HEK293T (cell line): ENCODE measurements around the gene ZDHHC8.

Experiments
- CTCF ChIA-PET: fragments of 350-600 bp; formaldehyde crosslinking; extraction: SDS; loops from one replicate; lab custom pipeline; 2021; ENCODE audit warnings: antibody characterized with exemption, inconsistent platforms; lab: Yijun Ruan, JAX
- POLR2A ChIA-PET: fragments of 350-600 bp; formaldehyde crosslinking; extraction: SDS; loops from one replicate; lab custom pipeline; 2020; ENCODE audit warnings: antibody characterized with exemption, inconsistent platforms; lab: Yijun Ruan, JAX
- DNase-seq: peaks from one replicate; pipeline ENCODE4 v3.0.0; 2012; ENCODE audit warnings: mixed read lengths; ENCODE audit errors: extremely low spot score
- ARNT ChIP-seq: fragments of 450-650 bp; IDR thresholded peaks from 2 replicates; pipeline ENCODE4 v1.6.1; 2017; ENCODE audit warnings: mild to moderate bottlenecking
- BHLHE40 ChIP-seq: fragments of 450-650 bp; IDR thresholded peaks from 2 replicates; pipeline ENCODE4 v1.6.1; 2016; ENCODE audit warnings: mild to moderate bottlenecking, moderate library complexity, borderline replicate concordance
- CTBP1 ChIP-seq: fragments of 450-650 bp; IDR thresholded peaks from 2 replicates; pipeline ENCODE4 v1.6.1; 2016; ENCODE audit warnings: borderline replicate concordance
- ELF4 ChIP-seq: fragments of 450-650 bp; IDR thresholded peaks from 2 replicates; pipeline ENCODE4 v1.6.1; 2017; ENCODE audit warnings: antibody characterized with exemption
- FOXA1 ChIP-seq: fragments of 450-650 bp; IDR thresholded peaks from 2 replicates; pipeline ENCODE4 v1.6.1; 2016; ENCODE audit warnings: mild to moderate bottlenecking
- FOXK2 ChIP-seq: fragments of 450-650 bp; IDR thresholded peaks from 2 replicates; pipeline ENCODE4 v1.6.1; 2016; ENCODE audit warnings: mild to moderate bottlenecking
- FOXM1 ChIP-seq: fragments of 450-650 bp; IDR thresholded peaks from 2 replicates; pipeline ENCODE4 v1.6.1; 2017; ENCODE audit warnings: mild to moderate bottlenecking, borderline replicate concordance
- HDGF ChIP-seq: fragments of 450-650 bp; IDR thresholded peaks from 2 replicates; pipeline ENCODE4 v1.6.1; 2017; ENCODE audit warnings: antibody characterized with exemption, borderline replicate concordance
- L3MBTL2 ChIP-seq: fragments of 450-650 bp; conservative IDR thresholded peaks from 2 replicates; pipeline ENCODE4 v1.6.1; 2016; ENCODE audit warnings: mild to moderate bottlenecking
- LEF1 ChIP-seq: fragments of 450-650 bp; IDR thresholded peaks from 2 replicates; pipeline ENCODE4 v1.6.1; 2017; ENCODE audit warnings: mild to moderate bottlenecking, borderline replicate concordance
- NFRKB ChIP-seq: fragments of 450-650 bp; IDR thresholded peaks from 2 replicates; pipeline ENCODE4 v1.6.1; 2016; ENCODE audit warnings: mild to moderate bottlenecking, moderate library complexity
- SP1 ChIP-seq: fragments of 450-650 bp; IDR thresholded peaks from 2 replicates; pipeline ENCODE4 v1.6.1; 2017
- SUZ12 ChIP-seq: fragments of 450-650 bp; IDR thresholded peaks from 2 replicates; pipeline ENCODE4 v1.6.1; 2016; ENCODE audit warnings: mild to moderate bottlenecking
- TARDBP ChIP-seq: fragments of 450-650 bp; IDR thresholded peaks from 2 replicates; pipeline ENCODE4 v1.6.1; 2016
- ZNF384 ChIP-seq: fragments of 450-650 bp; IDR thresholded peaks from 2 replicates; pipeline ENCODE4 v1.6.1; 2016
- TF ChIP-seq, protein P1 (sequence below): fragments of 450-650 bp; IDR thresholded peaks from 2 replicates; pipeline ENCODE4 v1.6.1; 2016

The ZDHHC8 gene

DNA sequence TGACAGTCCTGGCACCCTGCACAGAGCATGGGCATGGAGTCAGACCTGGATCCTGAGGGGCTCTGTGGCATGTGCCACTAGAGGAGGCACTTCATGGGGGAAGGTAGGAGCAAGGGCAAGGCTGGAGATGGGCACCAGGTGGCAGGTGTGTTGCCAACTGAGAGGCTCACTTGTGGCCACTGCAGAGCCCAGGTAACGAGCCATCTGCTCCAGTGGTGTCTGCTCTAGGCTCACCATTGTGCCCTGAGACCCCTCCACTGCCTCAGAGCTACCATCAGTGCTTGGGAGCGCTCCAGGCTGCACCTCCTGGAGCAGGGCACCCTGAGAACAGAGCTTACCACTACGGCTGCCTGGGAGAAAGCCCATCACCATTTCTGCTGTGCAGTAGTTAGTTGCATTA lies 1.3 kb upstream of the ZDHHC8 start:
- POLR2A ChIA-PET: interaction anchor here (1.0 to 4.6 kb wide), 2 partner anchors 11 to 192 kb away, joined by 3 to 51 read pairs; partner anchors contain the start of gene TRMT2A
- TF ChIP-seq FOXM1: no peak
- no peak for TF ChIP-seq ELF4
- TF ChIP-seq ARNT: no peak
- no peak for TF ChIP-seq CTBP1
- TF ChIP-seq SP1: no peak
- no peak for TF ChIP-seq LEF1
- TF ChIP-seq HDGF: no peak
- no peak for TF ChIP-seq SUZ12
- TF ChIP-seq ZNF384: no peak
- TF ChIP-seq L3MBTL2: no peak
- no peak for TF ChIP-seq NFRKB
- no peak for TF ChIP-seq BHLHE40
- no peak for TF ChIP-seq TARDBP
- TF ChIP-seq FOXA1: no peak
- no peak for TF ChIP-seq FOXK2
- TF ChIP-seq, protein P1, sequence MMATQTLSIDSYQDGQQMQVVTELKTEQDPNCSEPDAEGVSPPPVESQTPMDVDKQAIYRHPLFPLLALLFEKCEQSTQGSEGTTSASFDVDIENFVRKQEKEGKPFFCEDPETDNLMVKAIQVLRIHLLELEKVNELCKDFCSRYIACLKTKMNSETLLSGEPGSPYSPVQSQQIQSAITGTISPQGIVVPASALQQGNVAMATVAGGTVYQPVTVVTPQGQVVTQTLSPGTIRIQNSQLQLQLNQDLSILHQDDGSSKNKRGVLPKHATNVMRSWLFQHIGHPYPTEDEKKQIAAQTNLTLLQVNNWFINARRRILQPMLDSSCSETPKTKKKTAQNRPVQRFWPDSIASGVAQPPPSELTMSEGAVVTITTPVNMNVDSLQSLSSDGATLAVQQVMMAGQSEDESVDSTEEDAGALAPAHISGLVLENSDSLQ: no peak
- CTCF ChIA-PET: interaction anchor here (1.2 kb wide), 1 partner anchor 10 kb away, joined by 4 read pairs; no protein-coding TSS in a partner anchor
- no peak for DNase-seq

DNA sequence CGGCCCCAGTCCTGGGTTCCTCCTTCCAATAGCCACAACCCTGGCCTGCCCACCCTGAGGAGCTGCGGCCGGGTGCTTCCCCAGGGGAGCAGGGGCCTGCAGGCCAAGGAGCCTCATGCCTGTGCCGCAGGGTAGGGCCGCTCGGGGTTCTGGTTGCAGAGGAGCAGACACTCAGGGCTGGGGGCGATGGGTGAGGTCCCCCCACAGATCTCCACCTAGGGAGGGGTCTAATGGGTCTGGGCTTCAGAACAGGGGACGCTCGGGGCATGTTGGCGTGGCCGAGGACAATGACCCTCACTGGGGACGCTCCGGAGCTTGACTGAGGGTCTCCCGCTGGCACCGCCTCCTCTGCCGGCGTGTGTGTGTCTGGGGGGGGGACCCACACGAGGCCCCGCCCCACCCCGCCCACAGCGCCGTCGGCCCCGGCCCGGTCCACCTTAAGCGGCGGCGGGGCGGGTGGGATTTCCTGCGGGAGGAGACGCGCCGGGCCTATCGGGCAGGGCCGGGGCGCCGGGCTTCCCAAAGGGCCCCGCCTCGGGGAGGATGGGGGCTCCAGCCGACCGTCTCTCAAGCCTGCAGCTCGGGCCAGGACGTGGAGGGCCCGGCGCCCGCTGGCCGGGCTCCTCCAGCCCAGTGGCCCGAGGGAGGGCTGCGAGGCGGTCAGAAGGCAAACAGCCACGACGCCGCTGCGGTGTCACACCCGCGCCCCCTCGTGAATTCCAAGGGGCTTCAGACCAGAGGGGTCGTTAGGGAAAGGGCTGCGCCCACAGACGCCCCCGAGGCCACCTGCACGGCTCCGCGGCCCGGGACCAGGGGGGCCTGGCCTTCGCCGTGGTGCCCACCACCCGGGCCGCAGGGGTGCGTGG lies 640 bp upstream of the ZDHHC8 start:
- POLR2A ChIA-PET: interaction anchor here (1.0 to 4.6 kb wide), 2 partner anchors 12 to 191 kb away, joined by 3 to 51 read pairs; partner anchors contain the start of gene TRMT2A
- DNase-seq: peak; percentile 83
- TF ChIP-seq LEF1 (no peak), FOXM1 (peak; percentile 87)
- CTCF ChIA-PET: no interaction called here

DNA sequence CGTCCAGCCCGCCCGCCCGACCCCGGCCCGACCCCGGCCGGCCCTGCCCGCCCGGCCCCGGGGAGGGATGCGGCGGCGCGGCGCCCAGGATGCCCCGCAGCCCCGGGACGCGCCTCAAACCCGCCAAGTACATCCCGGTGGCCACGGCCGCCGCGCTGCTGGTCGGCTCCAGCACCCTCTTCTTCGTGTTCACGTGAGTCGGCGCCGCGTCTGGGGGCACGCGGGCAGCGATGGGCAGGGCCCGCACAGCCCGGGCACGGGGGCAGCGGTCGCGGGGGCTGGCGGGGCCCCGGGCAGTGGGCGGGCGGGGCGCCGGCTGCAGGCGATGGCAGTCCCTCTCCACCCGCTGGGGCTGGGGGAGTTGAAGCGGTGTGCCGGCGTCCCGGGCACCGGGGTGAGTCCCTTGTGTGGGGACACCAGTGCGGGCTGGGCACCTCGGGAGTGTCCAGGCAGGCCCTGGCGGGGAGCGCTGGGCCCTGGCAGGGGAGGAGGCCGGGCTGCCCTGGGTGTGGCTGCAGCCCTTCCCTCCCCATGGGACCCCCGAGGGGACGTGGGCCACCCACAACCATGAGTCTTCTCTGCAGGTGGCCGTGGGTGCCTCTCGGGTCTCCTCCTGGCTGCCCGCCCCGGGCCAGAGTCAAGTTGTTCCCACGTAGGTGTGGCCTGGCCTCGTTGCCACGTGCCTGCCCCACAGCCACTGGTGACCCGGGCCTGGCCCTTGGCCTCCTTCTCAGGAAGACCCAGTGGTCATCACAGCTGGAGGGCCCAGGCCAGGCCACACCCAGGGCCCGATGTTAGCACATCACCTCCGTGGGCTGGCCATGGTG lies 468 bp downstream of the ZDHHC8 start:
- CTCF ChIA-PET: no interaction called here

DNA sequence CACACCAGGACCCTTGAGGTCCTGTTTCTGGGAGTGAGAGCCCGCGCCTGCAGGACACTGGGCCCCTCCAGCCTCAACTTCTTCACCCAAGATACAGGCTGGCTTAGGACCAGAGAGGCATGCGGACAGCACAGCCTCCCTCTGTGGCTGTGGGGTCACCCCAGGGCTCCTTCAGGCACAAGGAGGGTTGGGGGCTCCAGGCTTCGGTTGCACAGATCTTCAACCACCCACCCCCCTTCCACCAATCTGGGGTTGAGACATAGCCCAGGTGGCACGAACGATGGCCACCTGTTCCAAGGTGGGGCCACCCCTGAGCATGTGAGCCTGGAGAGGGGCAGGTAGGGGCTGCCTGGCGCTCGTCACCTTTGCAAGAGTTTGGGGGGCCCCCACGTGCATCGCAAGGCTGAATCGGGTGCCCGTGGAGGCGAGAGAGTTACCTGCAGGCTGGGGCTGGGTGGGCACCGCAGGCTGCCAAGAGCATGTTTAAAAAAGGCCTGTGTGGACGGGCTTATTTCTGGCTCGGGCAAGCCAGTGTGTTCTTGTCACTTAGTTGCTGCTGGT lies 1.2 kb downstream of the ZDHHC8 start:
- TF ChIP-seq SUZ12 (no peak), HDGF (peak; percentile 11; the same call in 1 of the 2 replicates), FOXA1 (no peak), FOXK2 (no peak), ELF4 (no peak), BHLHE40 (no peak), CTBP1 (no peak), LEF1 (no peak)
- TF ChIP-seq, protein P1: no peak
- ChIA-PET POLR2A (no interaction called here), CTCF (no interaction called here)
- DNase-seq: no peak

More for the DNA sequence above, 468 bp downstream of the ZDHHC8 start:
- POLR2A ChIA-PET: no interaction called here
- TF ChIP-seq LEF1 (no peak), L3MBTL2 (peak; percentile 79), HDGF (peak; percentile 70; the same call in 1 of the 2 replicates)
- peak; percentile 42 for DNase-seq

DNA sequence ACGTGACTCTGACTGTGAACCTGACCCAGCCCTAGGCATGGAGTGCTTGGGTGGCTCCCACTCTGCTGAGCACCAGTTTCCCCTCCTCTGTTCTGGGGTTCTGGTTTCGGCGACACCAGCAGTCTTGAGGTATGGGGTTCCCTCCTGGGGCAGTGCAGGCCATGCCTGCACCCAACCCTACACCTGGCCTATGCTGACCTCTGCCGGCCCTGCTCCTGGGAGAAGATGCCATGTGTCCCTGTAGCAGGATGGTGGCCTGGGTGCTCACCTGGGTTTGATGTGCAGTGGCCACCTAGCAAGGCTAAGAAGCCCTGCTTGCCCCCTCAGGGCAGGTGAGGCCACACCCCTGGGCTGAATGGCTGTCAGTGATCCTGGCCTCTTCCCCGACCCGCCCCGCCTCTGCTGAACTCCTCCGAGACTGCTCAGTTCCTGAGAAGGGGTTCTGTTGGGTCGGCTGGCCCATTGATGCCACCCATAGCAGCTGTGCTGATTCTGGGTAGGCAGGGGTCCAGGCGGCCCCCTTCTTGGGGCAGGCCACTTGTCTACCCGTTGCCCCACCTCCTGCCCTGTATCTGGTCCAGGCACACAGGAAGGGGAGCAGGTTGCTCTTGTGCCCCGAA lies 2.4 kb downstream of the ZDHHC8 start:
- DNase-seq: no peak
- CTCF ChIA-PET: no interaction called here
- POLR2A ChIA-PET: no interaction called here
- TF ChIP-seq CTBP1 (no peak), L3MBTL2 (no peak), HDGF (no peak), SP1 (no peak), NFRKB (no peak), ZNF384 (no peak)
- TF ChIP-seq, protein P1: no peak
